Measurements from ENCODE around the gene HUNK.
"Not testable (repeated sequence)": the region's sequence is repeated elsewhere in the genome, so short reads cannot be mapped to it uniquely, and the experiment has no call there.

HUNK gene

DNA sequence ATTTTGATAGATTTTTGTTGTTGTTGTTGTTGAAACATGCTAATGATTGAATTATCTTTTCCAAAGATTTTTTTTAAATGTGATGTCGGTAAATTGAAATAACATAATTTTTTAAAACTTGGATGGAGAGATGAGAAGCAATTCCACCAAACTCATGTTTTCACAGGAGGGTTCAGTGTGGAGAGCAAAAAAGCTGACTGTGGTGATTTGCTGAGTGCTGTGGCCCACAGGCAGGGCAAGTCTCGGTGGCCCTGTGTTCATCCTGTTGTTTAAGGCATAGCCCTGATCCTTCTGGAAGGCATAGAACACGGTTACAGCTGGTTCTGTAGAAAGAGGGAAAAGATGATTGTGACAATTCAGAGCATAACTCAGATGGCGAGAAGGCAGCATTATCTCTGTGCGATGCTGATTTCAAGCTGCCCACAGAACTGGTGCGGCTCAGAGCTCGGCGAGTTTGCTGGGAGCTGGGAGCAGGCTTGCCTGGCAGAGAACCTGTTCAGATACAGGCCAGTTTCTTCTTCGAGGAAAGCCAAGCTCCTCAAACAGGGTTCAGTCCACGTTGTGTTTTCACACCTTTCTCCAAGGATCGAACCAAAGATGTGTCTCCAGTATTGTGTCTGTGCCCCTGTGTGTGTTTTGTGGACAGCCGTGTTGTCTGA is 127.1 kb downstream of the HUNK start:
- DNase-seq (ENCODE audit: low spot score): no peak

DNA sequence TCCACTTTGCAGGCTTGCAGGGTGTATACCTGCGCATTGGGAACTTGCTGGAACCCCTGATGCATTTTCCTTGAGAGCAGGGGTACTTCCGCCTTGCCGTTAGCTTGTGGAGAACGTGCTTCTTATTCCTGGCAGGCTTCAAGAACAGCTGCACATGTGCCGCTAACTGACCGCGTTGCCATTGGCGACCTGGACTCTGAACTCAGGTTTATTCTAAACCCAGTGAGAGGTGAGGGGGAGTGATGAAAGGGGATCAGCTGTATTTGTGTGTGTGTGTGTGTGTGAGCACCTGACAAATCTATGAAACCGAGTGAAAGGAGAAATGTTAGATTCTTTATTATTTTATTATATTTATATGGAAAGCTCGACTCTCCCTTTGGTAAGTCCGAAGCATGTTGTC is 128.6 kb downstream of the HUNK start:
- DNase-seq (ENCODE audit: low spot score): no peak

DNA sequence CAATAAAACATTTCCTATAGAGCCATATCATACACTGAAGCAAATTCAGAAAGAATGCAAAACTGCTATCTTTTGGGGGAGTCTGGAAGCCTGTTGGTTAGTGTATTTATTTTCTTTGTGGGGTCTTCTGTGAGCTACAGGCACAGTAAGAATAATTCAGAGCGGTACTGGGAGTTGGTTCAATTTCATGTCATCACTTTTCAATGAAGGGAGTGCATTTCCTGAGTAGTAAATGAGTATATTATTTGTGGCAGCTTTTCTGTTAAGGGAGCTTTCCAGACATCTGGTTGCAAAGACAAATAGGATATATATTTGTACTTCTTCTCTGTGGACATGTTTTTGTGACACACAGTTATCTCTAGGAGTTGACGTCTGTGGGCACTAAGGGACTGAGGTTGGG is 130.6 kb downstream of the HUNK start:
- no peak for DNase-seq (ENCODE audit: low spot score)

DNA sequence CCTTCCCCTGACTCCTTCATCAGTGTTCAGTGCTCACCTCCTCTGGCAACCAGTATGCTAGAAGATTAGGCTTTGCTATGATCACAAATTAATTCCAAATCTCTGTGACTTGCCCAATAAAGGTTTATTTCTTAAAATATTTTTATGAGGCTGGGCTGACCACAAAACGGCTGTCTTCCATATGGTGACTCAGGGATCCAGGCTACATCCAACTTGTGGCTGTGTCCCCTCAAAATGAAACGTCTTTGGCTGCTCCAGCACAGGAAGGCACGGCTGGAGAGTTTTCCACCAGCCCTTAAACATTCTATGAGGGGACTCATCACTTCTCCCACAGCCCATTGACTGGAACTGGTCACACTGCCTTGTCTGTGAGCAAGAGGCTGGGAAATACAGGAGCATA is 131.5 kb downstream of the HUNK start:
- DNase-seq (ENCODE audit: low spot score): no peak

DNA sequence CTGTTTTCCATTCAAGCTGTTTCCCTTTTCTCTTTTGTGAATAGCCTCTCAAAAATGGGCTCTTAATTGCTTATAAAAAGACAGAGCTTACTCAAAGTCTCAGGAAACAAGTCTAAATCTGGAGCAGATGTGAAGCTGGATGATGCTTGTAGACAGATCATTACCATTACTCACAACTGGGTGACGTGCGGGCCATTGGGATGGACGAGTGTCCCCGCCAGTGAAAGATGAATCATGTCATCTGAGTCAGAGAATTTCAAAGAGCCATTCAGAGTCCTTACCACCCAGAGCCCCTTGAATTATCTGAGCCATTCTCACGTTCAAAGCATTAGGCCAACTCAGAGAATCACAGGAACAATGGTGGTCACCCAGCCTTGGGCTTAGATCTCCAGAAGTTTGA is 134.6 kb downstream of the HUNK start:
- peak; percentile 40 for DNase-seq (ENCODE audit: low spot score)

DNA sequence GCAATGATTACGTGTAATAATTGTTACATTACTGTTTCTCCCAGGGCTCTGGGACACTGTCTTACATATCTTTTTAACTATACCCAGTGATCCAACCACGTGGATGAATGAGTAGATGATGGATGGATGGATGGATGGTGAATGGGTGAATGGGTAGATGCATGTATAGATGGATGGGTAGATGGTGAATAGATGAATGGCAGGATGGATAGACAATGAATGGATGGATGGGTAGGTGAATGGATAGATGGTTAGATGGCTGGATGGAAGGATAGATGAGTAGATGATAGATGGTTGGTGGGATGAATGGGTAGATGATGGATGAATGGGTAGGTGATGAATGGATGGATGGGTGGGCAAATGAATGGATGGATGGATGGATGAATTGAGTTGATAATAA is 135.9 kb downstream of the HUNK start:
- no peak for DNase-seq (ENCODE audit: low spot score)

DNA sequence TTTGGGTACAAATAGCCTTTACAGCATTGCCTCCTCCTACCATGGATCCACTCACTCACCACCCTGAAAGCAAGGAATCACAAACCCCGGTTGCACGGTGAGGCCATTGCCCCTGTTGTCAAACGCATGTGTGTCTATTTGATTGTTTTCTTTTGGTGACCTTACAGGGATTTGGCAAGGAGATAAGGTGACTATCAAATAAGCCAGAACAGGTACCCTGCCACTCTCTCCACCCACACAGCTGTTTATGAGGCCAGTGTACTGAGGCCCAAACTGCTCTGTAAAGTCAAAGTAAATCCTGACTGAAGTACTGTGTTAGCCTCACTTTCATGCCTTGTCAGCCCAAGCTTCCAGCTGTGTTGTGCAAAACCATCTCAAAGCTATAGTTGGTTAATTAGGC is 136.4 kb downstream of the HUNK start:
- no peak for DNase-seq (ENCODE audit: low spot score)

DNA sequence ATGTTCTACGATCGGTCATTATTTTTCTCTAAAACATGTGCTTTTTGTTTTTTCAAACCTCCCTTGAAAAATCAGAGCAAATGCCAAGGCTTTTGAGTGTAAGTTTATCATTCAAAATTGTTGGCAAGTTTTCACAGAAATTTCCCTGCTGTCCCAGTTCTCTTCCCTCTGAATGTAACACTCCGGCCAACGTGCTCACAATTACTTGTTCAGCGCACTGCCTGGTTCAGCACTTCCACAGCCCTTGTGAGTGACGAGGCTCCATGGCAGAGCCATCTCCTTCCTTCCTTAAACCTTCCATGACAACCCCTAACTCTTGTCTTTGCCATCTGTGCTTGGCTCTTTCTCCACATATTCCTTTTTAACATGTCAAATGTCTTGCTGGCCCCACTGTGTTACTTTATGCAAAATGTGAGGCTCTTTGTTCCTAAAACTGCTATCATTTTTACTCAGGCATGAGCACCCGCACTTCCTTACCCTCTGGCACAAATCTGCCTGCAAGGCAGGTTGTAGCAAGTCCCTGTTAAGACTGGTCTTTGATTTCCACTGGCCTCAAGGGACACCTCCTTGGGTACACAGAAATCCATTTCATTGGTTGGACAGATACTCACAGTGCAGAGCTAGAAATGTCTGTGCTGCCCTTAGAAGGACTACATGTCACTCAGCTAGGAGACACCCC is 142.8 kb downstream of the HUNK start:
- no peak for DNase-seq (ENCODE audit: low spot score)

DNA sequence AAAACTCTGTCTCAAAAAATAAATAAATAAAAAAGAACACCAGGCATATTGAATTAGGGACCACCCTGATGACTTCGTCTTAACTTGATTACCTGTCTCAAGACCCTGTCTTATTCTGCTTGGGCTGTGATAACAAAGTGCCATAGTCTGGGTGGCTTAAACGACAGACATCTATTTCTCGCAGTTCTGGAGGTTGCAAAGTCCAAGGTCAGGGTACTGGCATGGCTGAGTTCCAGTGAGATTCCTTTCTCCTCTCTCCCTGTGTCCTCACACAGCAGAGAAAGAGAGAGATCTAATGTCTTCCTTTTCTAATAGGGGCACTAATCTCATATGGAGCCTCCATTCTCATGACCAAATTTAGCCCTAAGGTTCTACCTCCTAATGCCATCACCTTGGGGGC is 145.6 kb downstream of the HUNK start:
- no peak for DNase-seq (ENCODE audit: low spot score)

DNA sequence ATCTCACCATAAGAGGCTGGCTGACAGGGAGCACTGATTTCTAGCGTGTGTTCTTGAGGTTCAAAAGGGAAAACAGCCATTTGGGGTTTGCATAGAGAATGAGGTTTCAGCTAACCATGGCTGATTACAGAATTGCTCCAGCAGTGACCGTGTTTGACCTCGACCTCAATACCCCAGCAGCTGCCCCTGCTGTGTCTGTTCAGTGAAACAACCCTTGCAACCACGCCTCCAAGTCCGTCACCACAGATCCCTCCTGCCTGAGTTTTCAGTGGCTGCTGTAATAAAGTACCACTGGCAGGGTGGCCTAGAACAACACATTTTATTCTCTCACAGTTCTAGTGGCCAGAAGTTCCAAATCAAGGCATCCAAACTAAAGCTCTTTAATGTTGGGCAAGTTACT is 147.7 kb downstream of the HUNK start:
- DNase-seq (ENCODE audit: low spot score): no peak

DNA sequence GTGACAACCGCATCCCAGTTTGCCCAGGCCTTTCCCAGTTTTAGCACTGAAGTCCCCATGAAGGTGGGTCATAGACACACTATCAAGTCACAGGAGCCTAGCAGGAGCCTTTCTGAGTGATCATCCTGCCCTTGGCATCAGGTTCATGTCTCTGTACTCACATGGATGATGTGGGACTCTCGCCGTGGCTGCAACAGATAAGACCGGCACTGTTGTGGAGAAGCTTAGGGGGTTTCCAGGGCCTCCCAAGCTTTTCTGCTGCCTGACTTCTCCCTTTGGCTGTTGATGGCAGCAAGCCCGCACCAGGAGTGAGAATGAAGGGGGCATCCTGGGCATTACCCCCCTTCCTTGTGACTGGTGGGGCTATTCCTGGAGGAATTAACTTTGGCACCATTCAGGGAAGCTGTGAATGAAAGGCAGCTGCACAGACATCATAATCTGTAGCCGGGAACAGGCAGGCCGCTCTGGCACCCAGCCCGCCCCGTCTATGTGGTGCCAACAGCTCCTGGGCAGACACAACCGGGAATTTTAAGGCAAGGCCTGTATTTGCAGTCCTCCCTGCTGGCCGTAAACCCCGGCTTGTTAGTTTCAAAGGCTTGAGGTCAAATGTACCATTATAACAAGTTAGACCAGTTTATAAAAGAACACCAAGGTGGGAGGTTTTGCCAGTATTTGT is 148.6 kb downstream of the HUNK start:
- DNase-seq (ENCODE audit: low spot score): no peak

DNA sequence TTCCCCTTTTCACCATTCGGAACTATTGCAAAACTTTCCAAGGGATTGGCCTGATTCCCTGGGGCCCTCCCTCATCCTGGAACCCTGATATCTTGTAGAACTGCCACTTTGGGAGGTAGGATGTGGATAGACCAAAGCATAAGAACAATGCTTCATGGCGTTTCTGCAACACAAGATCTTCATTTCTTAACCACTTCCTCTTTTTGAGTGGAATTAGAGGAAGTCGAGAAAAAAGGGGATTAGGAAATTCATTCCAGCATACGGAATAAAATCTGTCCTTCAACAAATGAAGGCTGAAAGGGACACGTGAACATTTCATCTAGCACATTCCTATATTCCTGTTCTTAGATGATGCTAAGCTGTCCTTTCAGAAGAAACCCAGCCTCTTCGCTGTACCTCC is 149.3 kb downstream of the HUNK start:
- no peak for DNase-seq (ENCODE audit: low spot score)

DNA sequence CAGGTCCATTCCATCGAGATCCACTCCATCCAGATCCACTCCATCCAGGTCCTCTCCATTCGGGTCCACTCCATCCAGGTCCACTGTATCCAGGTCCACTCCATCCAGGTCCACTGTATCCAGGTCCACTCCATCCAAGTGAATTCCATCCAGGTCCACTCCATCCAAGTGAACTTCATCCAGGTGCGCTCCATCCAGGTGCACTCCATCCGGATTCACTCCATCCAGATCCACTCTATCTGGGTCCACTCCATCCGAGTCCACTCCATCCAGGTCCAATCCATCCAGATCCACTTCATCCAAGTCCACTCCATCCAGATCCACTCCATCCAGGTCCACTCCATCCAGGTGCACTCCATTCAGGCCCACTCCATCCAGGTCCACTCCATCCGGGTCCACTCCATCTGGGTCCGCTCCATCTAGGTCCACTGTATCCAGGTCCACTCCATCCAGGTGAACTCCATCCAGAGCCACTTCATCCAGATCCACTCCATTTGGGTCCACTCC is 157.4 kb downstream of the HUNK start:
- DNase-seq (ENCODE audit: low spot score): no peak

DNA sequence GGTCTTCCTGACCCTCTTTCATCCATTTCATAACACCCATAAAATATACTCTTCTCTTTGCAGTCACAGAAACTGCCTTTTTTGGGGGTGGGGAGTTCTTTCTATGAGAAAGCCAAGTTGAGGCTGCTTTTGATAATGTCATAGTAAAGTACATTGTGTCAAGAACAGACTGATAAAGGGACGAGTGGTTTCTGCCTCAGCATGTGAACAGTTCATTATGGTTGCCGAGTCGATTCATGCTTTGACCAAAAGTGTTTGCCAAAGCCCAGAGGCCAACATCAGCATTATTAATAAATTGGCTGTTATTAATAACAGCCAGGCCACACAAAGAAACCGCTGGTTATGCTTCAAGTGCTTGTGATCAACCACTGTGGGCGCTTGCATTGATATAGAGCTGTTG is 162.0 kb downstream of the HUNK start:
- no peak for DNase-seq (ENCODE audit: low spot score)

DNA sequence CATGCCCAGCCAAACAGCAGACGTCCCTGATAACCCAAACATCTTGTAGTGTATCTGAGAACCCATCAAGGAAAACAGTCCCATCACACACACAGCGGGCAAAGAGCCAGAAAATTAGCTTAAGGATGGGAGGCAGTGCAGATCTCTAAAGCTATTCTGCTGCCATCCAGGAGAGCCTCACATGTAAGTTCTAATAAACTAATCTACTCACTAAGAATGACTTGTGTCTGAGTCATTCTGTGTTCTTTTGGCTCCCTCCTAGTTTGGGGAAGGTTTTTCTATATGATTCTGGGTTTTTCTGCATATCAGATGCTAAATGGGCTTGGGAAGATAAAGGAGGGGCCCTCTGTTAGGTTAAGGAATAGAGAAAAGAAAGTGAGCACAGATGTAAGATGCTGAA is 162.8 kb downstream of the HUNK start:
- DNase-seq (ENCODE audit: low spot score): no peak

DNA sequence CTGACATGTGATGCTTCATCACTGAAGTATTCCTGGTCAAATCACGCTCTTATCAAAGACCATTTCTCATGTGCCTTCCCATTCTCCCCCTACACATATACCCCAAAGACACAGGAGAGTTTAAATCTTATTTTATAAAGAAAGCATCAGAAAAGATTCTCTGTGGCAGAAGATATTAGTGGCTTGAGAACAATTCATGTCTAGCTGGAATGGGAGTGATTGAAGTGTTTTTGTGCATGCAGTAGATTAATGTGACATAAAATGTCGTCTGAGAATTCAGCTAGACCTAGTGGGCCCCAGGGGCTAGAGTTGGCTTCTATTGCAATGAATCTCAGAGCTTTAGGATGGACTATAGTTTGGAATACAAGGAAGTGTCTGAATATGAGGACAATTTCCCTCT is 163.9 kb downstream of the HUNK start:
- DNase-seq (ENCODE audit: low spot score): no peak

DNA sequence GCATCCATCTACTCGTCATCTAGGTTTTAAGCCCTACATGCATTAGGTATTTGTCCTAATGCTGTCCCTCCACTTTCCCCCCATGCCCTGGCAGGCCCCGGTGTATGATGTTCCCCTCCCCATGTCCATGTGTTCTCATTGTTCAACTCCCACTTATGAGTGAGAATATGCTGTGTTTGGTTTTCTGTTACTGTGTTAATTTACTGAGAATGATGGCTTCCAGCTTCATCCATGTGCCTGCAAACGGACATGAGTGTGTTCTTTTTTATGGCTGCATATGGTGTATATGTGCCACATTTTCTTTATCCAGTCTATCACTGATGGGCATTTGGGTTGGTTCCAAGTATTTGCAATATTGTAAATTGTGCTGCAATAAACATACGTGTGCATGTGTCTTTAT is 165.9 kb downstream of the HUNK start:
- not testable (repeated sequence) for DNase-seq (ENCODE audit: low spot score)

DNA sequence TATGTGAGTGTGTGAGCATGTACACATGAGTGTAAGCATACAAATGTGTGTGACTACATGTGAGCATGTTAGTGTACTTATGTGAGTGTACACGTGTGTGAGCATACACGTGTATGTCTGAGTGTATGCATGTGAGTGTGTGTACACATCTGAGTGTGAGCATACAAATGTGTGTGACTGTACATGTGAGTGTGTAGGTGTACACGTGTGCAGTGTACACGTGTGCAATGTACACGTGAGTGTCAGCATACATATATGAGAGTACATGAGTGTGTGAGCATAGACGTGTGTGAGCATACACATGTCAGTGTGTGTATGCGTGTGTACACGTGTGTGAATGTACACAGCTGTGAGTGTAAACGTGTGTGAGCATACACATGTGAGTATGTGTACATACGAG is 170.6 kb downstream of the HUNK start:
- no peak for DNase-seq (ENCODE audit: low spot score)

DNA sequence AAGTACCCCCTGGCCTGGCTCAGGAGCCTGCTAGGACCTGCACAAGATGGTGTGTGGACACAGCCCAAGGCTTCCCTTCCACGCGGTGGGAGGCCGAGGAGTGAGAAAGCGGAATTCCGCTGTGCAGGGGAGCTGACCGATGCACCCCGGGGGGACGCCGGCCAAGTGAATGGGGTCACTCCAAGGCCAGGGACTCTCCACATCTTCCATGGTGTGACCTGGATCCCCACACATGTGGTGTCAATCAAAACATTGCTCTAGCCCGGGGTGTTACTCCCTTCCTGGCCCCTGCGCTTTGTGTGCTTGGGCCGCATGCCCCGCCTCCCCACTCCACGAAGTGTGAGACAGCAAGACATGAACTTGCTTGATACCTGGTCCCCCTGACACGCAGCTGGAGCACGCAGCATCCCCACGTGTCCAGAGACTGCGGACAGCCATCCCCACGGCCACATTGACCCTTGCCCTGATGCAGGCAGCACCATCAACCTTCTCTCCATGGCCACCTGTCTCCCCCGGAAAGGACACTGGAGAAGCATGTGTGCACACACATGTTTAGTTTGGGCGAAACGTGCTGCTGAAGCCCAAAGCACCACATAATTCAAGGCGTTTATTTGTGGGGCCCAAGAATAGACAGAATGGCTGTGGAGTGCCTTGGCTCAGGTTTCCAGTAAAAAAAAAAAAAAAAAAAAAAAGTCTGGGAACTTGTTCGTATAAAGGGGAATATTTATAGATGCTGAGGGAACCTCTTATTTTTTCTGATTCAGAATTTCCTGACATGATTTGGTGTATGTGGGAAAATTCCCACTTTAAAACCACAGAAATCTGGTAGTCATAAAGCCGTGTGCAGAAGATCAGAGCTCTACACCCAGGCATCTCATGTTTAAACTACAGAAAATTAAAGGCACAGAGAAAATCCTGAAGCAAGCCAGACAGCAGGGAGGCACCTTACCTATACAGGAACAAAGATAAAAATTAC is 171.7 kb downstream of the HUNK start:
- DNase-seq (ENCODE audit: low spot score): no peak

DNA sequence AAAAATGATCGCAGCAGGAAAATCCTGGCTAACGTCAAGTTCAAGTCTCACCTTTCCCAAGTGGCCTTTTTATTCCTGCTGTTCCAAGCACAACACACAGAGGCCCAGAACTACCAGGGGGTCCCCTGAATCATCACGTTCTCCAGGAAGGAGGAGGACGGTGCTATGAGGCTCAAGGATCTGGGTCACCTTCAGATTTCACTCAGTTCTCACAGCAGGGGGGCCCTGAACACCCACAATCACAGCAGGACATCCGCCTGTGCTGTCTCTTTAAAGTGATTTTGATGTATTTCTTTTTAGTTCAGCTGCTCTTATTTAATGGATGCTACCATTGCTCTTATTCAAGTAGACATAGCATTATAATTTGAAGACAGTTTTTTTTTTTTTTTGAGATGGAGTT is 173.4 kb downstream of the HUNK start:
- no peak for DNase-seq (ENCODE audit: low spot score)

DNA sequence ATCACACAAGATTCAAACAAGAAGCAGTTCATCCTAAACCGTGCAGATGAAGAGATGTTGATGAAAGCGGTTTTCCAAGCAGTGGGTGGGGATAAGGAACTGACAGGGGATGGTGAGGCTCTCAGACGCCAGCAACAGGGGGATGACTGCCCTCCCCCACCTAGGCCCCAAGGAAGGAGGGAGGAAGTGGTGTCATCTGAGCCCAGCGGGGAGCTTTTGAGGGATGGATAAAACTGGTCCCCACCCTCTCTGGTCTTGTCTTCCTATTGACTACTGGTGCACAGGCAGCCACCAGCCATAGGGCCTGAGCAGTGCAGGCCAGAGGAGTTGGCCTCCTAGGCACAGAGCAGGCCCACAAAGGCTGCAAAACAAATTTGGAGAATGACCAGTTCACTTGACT is 175.5 kb downstream of the HUNK start:
- DNase-seq (ENCODE audit: low spot score): no peak

Measured in kidney capillary endothelial cell (primary cell).